Neural cell (in vitro differentiated cells): Measurements from ENCODE around the gene PAX6. TPM values are rescaled to one million over a fixed set of nuclear protein-coding genes. Genes with fewer than 3 reads are reported as not detected.
A peak's percentile ranks its signal among the peaks of the same experiment; 100 is the strongest.

ENCODE experiments used
- H2AFZ ChIP-seq: fragments of 200-600, 300-800 bp; sonication (generic), shearing (Covaris generic); 2 replicates; pipeline ENCODE4 v1.6.0; 2014; ENCODE audit warnings: low read depth, mild to moderate bottlenecking, antibody characterized with exemption, low read length, moderate library complexity
- H3F3A ChIP-seq: fragments of 200-600 bp; shearing (Covaris generic); 2 replicates; pipeline ENCODE4 v1.6.1; 2016; ENCODE audit warnings: mild to moderate bottlenecking, moderate library complexity, mixed read lengths, antibody characterized with exemption, low read length; ENCODE audit not compliant: insufficient read depth, poor library complexity, severe bottlenecking
- H3K27ac ChIP-seq: fragments of 200-600, 300-800 bp; sonication (generic), shearing (Covaris generic); 2 replicates; pipeline ENCODE4 v1.5.1; 2014; ENCODE audit warnings: mild to moderate bottlenecking, low read length, moderate library complexity
- H3K27me3 ChIP-seq: fragments of 300-800, 200-600 bp; sonication (generic), shearing (Covaris generic); 2 replicates; pipeline ENCODE4 v1.6.0; 2014; ENCODE audit warnings: mild to moderate bottlenecking, low read depth, low read length, moderate library complexity; ENCODE audit not compliant: insufficient read depth
- H3K36me3 ChIP-seq: fragments of 300-800, 200-600 bp; sonication (generic), shearing (Covaris generic); 2 replicates; pipeline ENCODE4 v1.5.1; 2014; ENCODE audit warnings: mild to moderate bottlenecking, antibody characterized with exemption, low read length, moderate library complexity; ENCODE audit not compliant: insufficient read depth
- H3K4me2 ChIP-seq: fragments of 300-800, 200-600 bp; sonication (generic), shearing (Covaris generic); 2 replicates; pipeline ENCODE4 v1.6.0; 2014; ENCODE audit warnings: mild to moderate bottlenecking, low read length
- H3K4me3 ChIP-seq: fragments of 300-800, 200-600 bp; sonication (generic), shearing (Covaris generic); 2 replicates; pipeline ENCODE4 v1.5.1; 2014; ENCODE audit warnings: mild to moderate bottlenecking, low read length, moderate library complexity
- H3K79me2 ChIP-seq: fragments of 200-600 bp; shearing (Covaris generic); replicated peaks from 2 replicates; pipeline ENCODE4 v1.6.0; 2014; ENCODE audit warnings: mild to moderate bottlenecking, low read length, moderate library complexity; ENCODE audit not compliant: insufficient read depth
- H3K9ac ChIP-seq: fragments of 300-800, 200-600 bp; sonication (generic), shearing (Covaris generic); 2 replicates; pipeline ENCODE4 v1.6.1; 2016; ENCODE audit warnings: mild to moderate bottlenecking, low read length, mixed read lengths
- H3K9me2 ChIP-seq: fragments of 200-600 bp; shearing (Covaris generic); 2 replicates; pipeline ENCODE4 v1.6.1; 2016; ENCODE audit warnings: mild to moderate bottlenecking, low read length, mixed read lengths; ENCODE audit not compliant: insufficient read depth
- H3K9me3 ChIP-seq: fragments of 200-600, 300-800 bp; sonication (generic), shearing (Covaris generic); 2 replicates; pipeline ENCODE4 v1.6.1; 2016; ENCODE audit warnings: mild to moderate bottlenecking, mixed run types, low read length, moderate library complexity, mixed read lengths
- H4K20me1 ChIP-seq: fragments of 200-600 bp; shearing (Covaris generic); 2 replicates; pipeline ENCODE4 v1.6.1; 2016; ENCODE audit warnings: mild to moderate bottlenecking, mixed run types; ENCODE audit not compliant: insufficient read depth
- EP300 ChIP-seq: fragments of 450-650 bp; conservative IDR thresholded peaks from 2 replicates; pipeline ENCODE4 v1.6.1; 2014; ENCODE audit warnings: antibody characterized with exemption, mild to moderate bottlenecking, moderate library complexity; ENCODE audit not compliant: poor library complexity, severe bottlenecking
- EZH2 ChIP-seq: fragments of 200-600, 300-800 bp; shearing (Covaris generic), sonication (generic); IDR thresholded peaks from 2 replicates; pipeline ENCODE4 v1.6.1; 2014; ENCODE audit warnings: antibody characterized with exemption, low read length, borderline replicate concordance, mild to moderate bottlenecking; ENCODE audit not compliant: insufficient read depth, poor library complexity, severe bottlenecking
- MXI1 ChIP-seq: fragments of 450-650 bp; conservative IDR thresholded peaks from 2 replicates; pipeline ENCODE4 v1.6.1; 2014; ENCODE audit warnings: antibody characterized with exemption, mild to moderate bottlenecking; ENCODE audit not compliant: poor library complexity, severe bottlenecking
- POLR2AphosphoS5 ChIP-seq: IDR thresholded peaks from 2 replicates; pipeline ENCODE4 v1.6.1; 2012
- RAD21 ChIP-seq: fragments of 450-650 bp; conservative IDR thresholded peaks from 2 replicates; pipeline ENCODE4 v1.6.1; 2014; ENCODE audit warnings: antibody characterized with exemption, mild to moderate bottlenecking, moderate library complexity
- SMC3 ChIP-seq: fragments of 450-650 bp; conservative IDR thresholded peaks from 2 replicates; pipeline ENCODE4 v1.6.1; 2014; ENCODE audit warnings: antibody characterized with exemption, mild to moderate bottlenecking, moderate library complexity; ENCODE audit not compliant: poor library complexity
- TAF1 ChIP-seq: IDR thresholded peaks from 2 replicates; pipeline ENCODE4 v1.6.1; 2012; ENCODE audit warnings: low read depth
- polyA plus RNA-seq: library from polyadenylated mRNA; depleted of rRNA; stranded (reverse); fragments of >200 nt; gene quantifications from 2 replicates; pipeline ENCODE4 v1.2.3, GENCODE V29; 2014
- TF ChIP-seq, protein P1 (sequence below): fragments of 450-650 bp; IDR thresholded peaks from 2 replicates; pipeline ENCODE4 v1.5.1; 2014; ENCODE audit warnings: antibody characterized with exemption, mild to moderate bottlenecking, moderate library complexity; ENCODE audit not compliant: poor library complexity, severe bottlenecking
- TF ChIP-seq, protein P2 (sequence below): IDR thresholded peaks from 2 replicates; pipeline ENCODE4 v1.6.1; 2012; ENCODE audit warnings: borderline replicate concordance

PAX6 gene
- polyA plus RNA-seq, 1 donor from 2014 or later: 74.7 TPM

DNA sequence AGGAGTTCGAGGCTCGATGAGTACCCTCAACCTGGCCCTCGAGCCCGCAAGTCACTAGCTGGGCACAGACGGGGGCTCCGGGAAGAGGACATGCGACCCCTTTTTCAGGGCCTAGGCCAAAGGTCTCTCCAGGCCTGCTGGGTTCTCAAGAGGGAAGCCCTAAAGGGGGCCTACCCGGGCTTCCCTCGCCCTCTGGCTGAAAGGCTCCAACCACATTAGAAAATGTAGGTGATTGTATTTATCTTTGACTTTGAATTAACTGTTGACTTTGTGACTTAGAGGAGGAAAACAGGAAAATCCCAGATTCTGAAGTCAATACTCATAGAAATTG, 7.3 kb upstream of the PAX6 start:
- Histone ChIP-seq H3K27ac (no peak overlapping the region), H2AFZ (no peak overlapping the region)
- TF ChIP-seq SMC3: no peak
- TF ChIP-seq MXI1: no peak
- no peak for TF ChIP-seq RAD21
- TF ChIP-seq EZH2: peak; percentile 58

DNA sequence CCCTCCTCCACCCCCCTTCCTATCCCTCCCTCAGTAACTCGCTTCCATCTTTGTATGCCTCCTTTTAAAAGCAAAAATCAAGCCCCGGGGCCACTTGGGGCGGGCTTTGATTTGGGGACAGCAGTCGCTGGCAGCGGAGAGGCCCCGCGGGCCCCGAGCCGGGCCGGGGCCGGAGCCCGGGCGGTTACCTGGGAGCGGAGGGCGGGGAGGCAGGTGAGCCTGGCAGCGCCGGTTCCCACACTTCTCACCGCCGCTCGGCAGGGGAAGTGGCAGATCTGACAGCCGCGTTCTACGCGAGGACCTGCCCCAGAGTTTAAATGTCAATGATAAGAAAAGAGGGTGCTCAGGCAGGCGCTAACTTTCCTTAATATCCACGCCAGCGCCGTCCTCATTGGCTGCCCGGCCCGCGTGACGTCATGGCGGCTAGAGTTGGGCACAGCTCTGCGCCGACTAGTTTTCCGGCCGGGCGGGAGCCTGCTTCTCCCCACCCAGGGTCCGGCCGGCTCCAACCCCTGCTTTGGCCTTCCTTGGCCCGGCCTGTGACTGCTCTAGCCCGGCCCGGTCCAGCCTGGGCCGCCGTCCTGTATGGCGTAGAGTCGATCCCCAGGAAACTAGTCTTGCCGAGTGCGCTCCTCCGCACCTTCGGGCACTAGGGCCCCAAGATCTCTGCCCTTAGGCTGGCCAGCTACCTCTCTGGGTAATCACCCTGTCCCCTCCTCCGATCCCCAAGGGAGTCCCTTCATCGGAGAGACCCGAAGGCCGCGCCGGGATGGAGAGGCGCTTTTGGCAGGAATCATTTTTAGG, 6.7 kb upstream of the PAX6 start:
- Histone ChIP-seq H3K9ac (no peak overlapping the region), H3K4me2 (peak overlapping the region; percentile 44), H3F3A (no peaks in the 10 kb centered on the region), H3K9me3 (peaks cover 5% of the 10 kb centered on the region), H3K79me2 (no peaks in the 10 kb centered on the region), H4K20me1 (no peaks in the 10 kb centered on the region), H3K4me3 (peak overlapping the region; percentile 61), H3K27me3 (peaks cover 100% of the 10 kb centered on the region), H3K9me2 (no peaks in the 10 kb centered on the region), H3K36me3 (no peaks in the 10 kb centered on the region), H2AFZ (no peak overlapping the region), H3K27ac (no peak overlapping the region)
- no peak for TF ChIP-seq RAD21
- no peak for TF ChIP-seq SMC3
- no peak for TF ChIP-seq EP300
- TF ChIP-seq MXI1: no peak
- TF ChIP-seq, protein P1, sequence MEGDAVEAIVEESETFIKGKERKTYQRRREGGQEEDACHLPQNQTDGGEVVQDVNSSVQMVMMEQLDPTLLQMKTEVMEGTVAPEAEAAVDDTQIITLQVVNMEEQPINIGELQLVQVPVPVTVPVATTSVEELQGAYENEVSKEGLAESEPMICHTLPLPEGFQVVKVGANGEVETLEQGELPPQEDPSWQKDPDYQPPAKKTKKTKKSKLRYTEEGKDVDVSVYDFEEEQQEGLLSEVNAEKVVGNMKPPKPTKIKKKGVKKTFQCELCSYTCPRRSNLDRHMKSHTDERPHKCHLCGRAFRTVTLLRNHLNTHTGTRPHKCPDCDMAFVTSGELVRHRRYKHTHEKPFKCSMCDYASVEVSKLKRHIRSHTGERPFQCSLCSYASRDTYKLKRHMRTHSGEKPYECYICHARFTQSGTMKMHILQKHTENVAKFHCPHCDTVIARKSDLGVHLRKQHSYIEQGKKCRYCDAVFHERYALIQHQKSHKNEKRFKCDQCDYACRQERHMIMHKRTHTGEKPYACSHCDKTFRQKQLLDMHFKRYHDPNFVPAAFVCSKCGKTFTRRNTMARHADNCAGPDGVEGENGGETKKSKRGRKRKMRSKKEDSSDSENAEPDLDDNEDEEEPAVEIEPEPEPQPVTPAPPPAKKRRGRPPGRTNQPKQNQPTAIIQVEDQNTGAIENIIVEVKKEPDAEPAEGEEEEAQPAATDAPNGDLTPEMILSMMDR: no peak
- TF ChIP-seq, protein P2, sequence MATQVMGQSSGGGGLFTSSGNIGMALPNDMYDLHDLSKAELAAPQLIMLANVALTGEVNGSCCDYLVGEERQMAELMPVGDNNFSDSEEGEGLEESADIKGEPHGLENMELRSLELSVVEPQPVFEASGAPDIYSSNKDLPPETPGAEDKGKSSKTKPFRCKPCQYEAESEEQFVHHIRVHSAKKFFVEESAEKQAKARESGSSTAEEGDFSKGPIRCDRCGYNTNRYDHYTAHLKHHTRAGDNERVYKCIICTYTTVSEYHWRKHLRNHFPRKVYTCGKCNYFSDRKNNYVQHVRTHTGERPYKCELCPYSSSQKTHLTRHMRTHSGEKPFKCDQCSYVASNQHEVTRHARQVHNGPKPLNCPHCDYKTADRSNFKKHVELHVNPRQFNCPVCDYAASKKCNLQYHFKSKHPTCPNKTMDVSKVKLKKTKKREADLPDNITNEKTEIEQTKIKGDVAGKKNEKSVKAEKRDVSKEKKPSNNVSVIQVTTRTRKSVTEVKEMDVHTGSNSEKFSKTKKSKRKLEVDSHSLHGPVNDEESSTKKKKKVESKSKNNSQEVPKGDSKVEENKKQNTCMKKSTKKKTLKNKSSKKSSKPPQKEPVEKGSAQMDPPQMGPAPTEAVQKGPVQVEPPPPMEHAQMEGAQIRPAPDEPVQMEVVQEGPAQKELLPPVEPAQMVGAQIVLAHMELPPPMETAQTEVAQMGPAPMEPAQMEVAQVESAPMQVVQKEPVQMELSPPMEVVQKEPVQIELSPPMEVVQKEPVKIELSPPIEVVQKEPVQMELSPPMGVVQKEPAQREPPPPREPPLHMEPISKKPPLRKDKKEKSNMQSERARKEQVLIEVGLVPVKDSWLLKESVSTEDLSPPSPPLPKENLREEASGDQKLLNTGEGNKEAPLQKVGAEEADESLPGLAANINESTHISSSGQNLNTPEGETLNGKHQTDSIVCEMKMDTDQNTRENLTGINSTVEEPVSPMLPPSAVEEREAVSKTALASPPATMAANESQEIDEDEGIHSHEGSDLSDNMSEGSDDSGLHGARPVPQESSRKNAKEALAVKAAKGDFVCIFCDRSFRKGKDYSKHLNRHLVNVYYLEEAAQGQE: no peak
- no peak for TF ChIP-seq EZH2
- no peak for TF ChIP-seq TAF1
- TF ChIP-seq POLR2AphosphoS5: no peak

More for the DNA sequence above, 7.3 kb upstream of the PAX6 start:
- no peaks in the 10 kb centered on the region for H3K79me2 ChIP-seq
- no peaks in the 10 kb centered on the region for H3K9me2 ChIP-seq
- no peaks in the 10 kb centered on the region for H3K36me3 ChIP-seq
- no peaks in the 10 kb centered on the region for H4K20me1 ChIP-seq
- peaks cover 100% of the 10 kb centered on the region for H3K27me3 ChIP-seq
- H3K9ac ChIP-seq: no peak overlapping the region
- H3K4me2 ChIP-seq: no peak overlapping the region
- peak overlapping the region; percentile 61 for H3K4me3 ChIP-seq
- H3F3A ChIP-seq: no peaks in the 10 kb centered on the region
- H3K9me3 ChIP-seq: peaks cover 5% of the 10 kb centered on the region
